Aorta (tissue), 5 donors: Measurements from ENCODE around the gene CCDC28B. TPM values are rescaled to one million over a fixed set of nuclear protein-coding genes. Genes with fewer than 3 reads are reported as not detected.
A peak's percentile ranks its signal among the peaks of the same experiment; 100 is the strongest.

Source experiments
- ATAC-seq: fragments of 200-7000 bp; cut with Tn5 transposase; one replicate; pipeline ENCODE4 v1.9.1; 2022; ENCODE audit warnings: moderate library complexity; ENCODE audit not compliant: low FRiP score
- DNase-seq, 2 donors: peaks; one replicate each; pipeline ENCODE4 v3.0.0-alpha.2; 2020
- H3K27ac ChIP-seq, 2 donors: one replicate each; pipeline ENCODE4 v1.5.1; 2013; ENCODE audit warnings: low read length in 2 of 2, mild to moderate bottlenecking in 2 of 2, moderate library complexity in 2 of 2, control low read depth in 1 of 2, inconsistent platforms in 1 of 2, low read depth in 1 of 2
- H3K27me3 ChIP-seq, 2 donors: one replicate each; pipeline ENCODE4 v1.6.1; 2013; ENCODE audit warnings: control low read depth in 1 of 2, low read length in 1 of 2, mild to moderate bottlenecking in 1 of 2, moderate library complexity in 1 of 2; ENCODE audit not compliant: insufficient read depth in 2 of 2, control insufficient read depth in 1 of 2
- H3K36me3 ChIP-seq, 2 donors: one replicate each; pipeline ENCODE4 v1.6.1; 2013; ENCODE audit warnings: control low read depth in 1 of 2, low read length in 1 of 2, mild to moderate bottlenecking in 1 of 2; ENCODE audit not compliant: insufficient read depth in 2 of 2, control insufficient read depth in 1 of 2
- H3K4me1 ChIP-seq, 2 donors: one replicate each; pipeline ENCODE4 v1.6.1; 2013; ENCODE audit warnings: low read length in 2 of 2, control low read depth in 1 of 2, mild to moderate bottlenecking in 1 of 2, moderate library complexity in 1 of 2; ENCODE audit not compliant: insufficient read depth in 2 of 2, control insufficient read depth in 1 of 2
- H3K4me3 ChIP-seq, 2 donors: one replicate each; pipeline ENCODE4 v1.5.1; 2013; ENCODE audit warnings: low read length in 2 of 2, control low read depth in 1 of 2, mild to moderate bottlenecking in 1 of 2
- H3K9me3 ChIP-seq: one replicate; pipeline ENCODE4 v1.6.1; 2013; ENCODE audit warnings: mild to moderate bottlenecking, low read length; ENCODE audit not compliant: control insufficient read depth
- WGBS, 2 donors: extraction: QIAGEN DNeasy Blood & Tissue Kit; methylation state at CpG; one replicate each; pipeline ENCODE4 v1.1.7; 2013; 5-methylcytosine and 5-hydroxymethylcytosine counted together
- intact Hi-C, 2 donors: fragments of 100-400 bp; cut with DNase I; formaldehyde crosslinking; loops; one replicate each; pipeline versions ENCODE4 v1.14.2 to v1.15.0; 2022
- polyA plus RNA-seq, 2 donors: library from polyadenylated mRNA; stranded (reverse); fragments of 200-250 nt; gene quantifications; one replicate each; pipeline ENCODE4 v1.2.3, GENCODE V29; 2013
- total RNA-seq, 2 donors: library from RNA; stranded (reverse); fragmentation: NEBNext Ultra II Directional; extraction: Animal tissue kit (Norgen Biotek cat#: 25700); gene quantifications; one replicate each; pipeline ENCODE4 v1.2.1, GENCODE V29; 2021
- donor health status: healthy with polysubstance abuse.
- donor health status: Bipolar disorder and iron deficiency.
- donor health status: DM: no; HTN: no; CAD: no.
- donor health status: DM: no; HTN: no; CAD: no.
- donor health status: DM: yes; HTN: yes; CAD: no.

CCDC28B gene
- total and polyA plus RNA-seq, 4 donors, result 2.8 to 10.5 (median 6.0) TPM

DNA sequence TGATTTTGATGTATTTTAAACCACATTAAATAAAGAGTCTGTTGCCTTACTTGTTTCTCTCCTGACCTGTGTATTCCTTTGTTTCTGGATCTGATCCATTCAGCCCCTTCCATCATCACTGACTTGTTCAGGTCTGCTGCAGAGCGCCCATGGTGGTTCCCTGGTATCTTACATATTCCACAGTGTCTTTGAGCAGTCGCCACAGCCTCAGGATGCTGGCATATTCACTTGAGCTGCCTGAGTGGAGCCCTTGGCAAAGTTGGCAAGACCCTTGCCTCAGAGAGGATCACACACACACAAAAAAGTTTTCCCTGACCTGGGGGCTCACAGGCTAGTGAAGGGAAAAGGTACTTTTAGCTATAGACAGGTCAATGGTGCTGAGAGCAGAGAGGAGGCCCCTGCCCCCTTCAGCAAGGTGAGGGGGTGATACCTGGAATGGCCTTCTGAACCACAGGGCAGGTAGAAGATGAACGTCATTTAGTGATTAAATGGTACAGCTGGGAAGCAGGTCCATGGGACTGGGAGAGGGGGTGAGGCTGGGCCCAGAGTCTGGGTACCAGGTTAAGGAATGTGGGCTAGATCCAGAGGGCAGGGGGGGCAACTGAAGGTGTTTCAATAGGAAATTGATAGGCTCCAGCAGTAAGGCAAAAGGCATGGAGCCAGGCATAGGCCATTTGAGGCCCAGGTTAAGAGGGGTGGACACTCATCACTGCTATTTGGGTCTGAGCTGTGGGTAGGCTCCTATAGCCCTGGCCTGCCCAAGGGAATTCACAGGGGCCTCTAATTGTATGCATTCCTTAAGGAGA, 2.0 kb upstream of the CCDC28B start:
- 62 to 77% methylated on average over 3 of the region's 3 CpGs for WGBS, 2 donors
- Histone ChIP-seq H3K4me1 (no peaks in the 10 kb centered on the region), H3K4me3 (no peak overlapping the region), H3K27ac (no peak overlapping the region), H3K36me3 (peaks cover 4 to 10% of the 10 kb centered on the region in 2 donors), H3K9me3 (no peaks in the 10 kb centered on the region), H3K27me3 (no peaks in the 10 kb centered on the region)
- ATAC-seq (no peak), DNase-seq (no peak)
- intact Hi-C loops, result no loop called here

DNA sequence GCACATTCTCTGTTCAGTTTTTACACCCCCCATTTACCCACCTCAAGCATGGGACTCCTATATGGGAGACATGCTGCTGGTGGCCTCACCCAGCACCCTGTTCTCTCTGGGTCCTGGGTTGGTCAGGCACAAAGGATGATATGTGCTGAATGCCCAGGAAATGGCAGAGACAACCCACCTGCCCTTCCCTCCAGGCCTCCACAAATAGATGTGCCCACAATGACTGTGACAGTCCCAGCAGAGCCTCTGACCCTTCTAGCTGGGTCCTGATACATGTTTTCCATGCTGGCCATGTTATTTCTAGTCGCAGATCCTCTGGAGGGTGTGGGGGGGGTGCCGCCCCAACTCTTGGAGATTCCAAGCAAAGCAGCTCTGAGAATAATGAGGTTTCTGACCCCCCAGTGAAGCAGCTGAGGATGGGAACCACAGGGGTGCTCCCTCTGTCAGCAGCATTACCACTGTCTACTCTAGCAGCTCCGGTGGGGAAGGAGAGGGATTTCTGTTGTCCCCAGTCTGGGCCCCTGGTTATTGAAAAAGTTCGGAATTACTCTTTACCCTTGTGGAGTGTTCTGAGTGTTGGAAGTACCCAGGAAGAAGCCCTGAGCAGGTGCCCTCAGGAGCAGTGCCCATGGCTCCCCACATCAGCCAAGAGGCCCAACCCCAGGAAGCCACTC, 1.2 kb upstream of the CCDC28B start:
- no peak for ATAC-seq
- 51% methylated on average over 4 of the region's 4 CpGs for WGBS, 2 donors
- no peaks in the 10 kb centered on the region for H3K27me3 ChIP-seq
- no peak for DNase-seq
- H3K4me1 ChIP-seq, result no peaks in the 10 kb centered on the region
- intact Hi-C loops, result no loop called here
- H3K27ac ChIP-seq, result no peak overlapping the region
- H3K36me3 ChIP-seq, result peaks cover 4 to 8% of the 10 kb centered on the region in 2 donors
- H3K9me3 ChIP-seq, result no peaks in the 10 kb centered on the region
- H3K4me3 ChIP-seq, result no peak overlapping the region

DNA sequence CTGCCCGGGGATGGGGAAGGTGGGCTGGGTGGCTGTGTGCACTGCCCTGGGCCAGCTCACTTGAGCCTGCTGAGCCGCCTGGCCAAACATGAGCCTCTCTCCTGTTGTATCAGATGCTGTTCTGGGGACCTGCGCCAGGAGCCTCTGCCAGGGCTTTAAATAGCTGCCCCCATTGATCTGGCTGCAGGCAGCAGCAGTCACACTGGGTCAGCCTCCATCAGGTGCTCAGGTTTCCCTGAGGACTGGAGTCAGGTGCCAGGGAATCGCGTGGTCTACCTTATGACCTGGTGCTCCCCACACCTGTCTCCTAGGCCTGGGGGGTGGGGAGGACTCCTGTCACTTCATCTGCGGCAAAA, 700 bp upstream of the CCDC28B start:
- Histone ChIP-seq H3K27me3 (no peaks in the 10 kb centered on the region), H3K9me3 (no peaks in the 10 kb centered on the region), H3K27ac (no peak overlapping the region), H3K36me3 (peaks cover 4 to 8% of the 10 kb centered on the region in 2 donors), H3K4me3 (no peak overlapping the region), H3K4me1 (no peaks in the 10 kb centered on the region)
- WGBS, 2 donors, result 13 to 18% methylated on average over 6 of the region's 6 CpGs
- peak in 1 of 2 donors; percentile 61 for DNase-seq
- intact Hi-C loops, result no loop called here
- no peak for ATAC-seq

DNA sequence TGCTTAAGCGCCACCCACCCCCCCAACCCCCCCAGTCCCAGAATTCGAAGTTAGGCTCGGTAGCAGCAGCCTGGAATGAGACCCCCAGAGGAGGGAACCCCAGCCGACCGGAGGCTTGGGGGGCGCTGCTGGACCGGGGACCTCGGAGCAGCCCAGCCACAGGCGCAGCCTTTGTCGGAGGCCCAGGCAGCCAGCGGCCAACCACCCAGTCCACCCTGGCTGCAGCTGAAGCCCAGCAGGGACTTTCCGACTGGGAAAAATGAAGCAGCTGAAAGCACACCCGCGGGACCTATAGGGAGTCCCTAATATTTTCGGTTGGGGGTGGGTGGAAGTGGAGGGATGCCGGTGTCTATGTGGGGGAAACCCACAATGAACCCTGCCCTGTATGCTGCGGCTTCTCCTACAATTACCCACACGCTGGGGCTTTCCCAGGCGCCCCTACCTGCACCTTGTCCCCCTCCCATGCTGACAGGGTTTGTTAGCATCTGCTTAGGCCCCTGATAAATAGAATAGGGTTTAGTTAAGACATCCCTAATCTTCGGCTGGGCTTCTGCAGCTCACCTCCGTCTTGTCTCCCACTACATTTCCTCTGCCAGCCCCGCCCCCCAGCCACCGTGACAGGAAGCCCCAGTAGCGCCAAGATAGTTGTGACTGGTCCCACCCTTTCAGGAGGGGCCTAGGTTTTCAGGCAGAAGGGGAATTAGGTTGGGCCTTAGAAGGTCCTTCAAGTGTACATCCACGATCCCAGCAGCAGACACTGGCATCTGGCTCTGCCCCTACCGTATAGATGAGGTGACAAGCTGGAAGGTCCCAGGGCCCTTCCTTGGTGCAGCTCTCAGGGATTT, 838 bp downstream of the CCDC28B start:
- intact Hi-C loops, result no loop called here
- Histone ChIP-seq H3K4me1 (no peaks in the 10 kb centered on the region), H3K27ac (no peak overlapping the region), H3K27me3 (no peaks in the 10 kb centered on the region), H3K9me3 (no peaks in the 10 kb centered on the region), H3K4me3 (peak overlapping the region; percentile 31 to 56), H3K36me3 (peaks cover 0 to 2% of the 10 kb centered on the region in 2 donors)
- 2 to 3% methylated on average over 26 of the region's 26 CpGs for WGBS, 2 donors
- ATAC-seq (peak; percentile 74), DNase-seq (peak; percentile 83 to 89)

DNA sequence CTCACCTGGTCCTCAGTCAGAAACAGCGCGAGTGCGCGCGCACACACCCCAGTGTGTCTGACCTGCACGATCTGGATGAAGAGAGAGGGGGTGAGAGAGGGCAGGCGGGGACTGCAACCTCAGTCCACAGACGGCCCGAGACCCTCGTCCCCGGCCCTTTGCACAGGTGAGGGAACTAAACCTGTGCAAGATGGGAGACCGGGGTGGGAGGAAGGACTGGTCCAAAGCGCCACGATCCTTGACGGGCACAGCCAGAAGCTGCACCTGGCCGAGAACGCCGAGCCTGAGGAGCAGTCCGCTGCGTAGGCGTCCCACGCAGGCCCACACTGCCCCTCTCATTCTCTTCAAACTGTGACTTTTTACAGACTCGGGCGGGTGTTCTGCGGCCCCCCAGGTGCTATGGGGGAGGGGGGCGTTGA, 4.6 kb downstream of the CCDC28B start:
- Histone ChIP-seq H3K4me1 (no peaks in the 10 kb centered on the region), H3K27ac (no peak overlapping the region)
- 21 to 26% methylated on average over 26 of the region's 26 CpGs for WGBS, 2 donors

DNA sequence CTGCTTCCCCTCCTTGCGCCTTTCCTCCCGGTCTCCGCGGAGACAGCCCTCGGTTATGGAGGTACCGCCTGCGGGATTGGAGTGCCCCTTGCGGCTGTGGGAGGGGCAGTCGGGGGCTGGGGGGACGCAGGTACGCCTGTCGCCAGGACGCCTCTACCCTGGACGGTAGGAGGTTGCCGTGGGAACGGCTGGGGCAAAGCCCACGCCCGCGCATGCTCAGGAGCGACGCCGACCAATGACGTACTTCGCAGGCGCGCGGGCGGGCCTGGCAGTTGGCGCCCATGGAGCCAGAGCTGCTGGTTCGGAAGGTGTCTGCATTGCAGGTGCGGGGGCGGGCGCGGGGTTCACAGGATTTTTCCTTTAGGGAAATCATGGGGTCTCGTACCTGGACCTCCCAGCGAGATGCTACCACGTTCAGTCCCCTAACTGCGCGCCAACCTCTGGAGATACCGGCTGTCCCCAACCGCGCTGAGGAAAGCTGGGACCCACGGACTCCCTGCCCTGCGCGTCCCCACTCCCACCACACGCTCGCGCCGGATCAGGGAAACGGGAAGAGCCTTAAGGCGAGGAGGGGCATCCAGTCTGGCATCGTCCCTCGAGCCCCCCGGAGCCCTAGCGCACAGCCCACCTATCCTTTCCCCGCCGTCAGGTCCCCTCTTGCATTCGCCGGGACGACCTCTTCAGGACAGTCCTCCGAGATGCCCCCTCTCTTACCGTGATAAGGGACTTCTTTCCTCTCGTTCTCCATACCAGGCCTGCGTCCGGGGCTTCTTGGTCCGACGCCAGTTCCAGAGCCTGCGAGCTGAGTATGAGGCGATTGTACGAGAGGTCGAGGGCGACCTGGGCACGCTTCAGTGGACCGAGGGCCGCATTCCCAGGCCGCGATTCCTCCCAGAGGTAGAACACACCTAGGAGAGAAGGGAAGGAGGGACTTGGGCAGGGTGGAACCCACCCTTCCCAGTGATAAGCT, 5.3 kb downstream of the CCDC28B start, which contains the start of gene IQCC:
IQCC (plus strand) TSS at position 271 of the 970 bp plus-strand sequence; CDS start at position 282, 11 bp downstream.
- Histone ChIP-seq H3K4me3 (peak within 1 kb of the TSS; percentile 23 to 36), H3K4me1 (no peaks in the 10 kb centered on the region), H3K27ac (no peak within 1 kb of the TSS), H3K9me3 (no peaks in the 10 kb centered on the region), H3K27me3 (no peaks in the 10 kb centered on the region), H3K36me3 (no peaks in the 10 kb centered on the region)
- WGBS, 2 donors, result 1% methylated on average over 74 to 77 of the region's 77 CpGs
- DNase-seq (peak; percentile 91 to 95), ATAC-seq (peak; percentile 90)
- intact Hi-C loops, result no loop called here

More for the DNA sequence above, 4.6 kb downstream of the CCDC28B start:
- intact Hi-C loops, result no loop called here
- Histone ChIP-seq H3K36me3 (no peaks in the 10 kb centered on the region), H3K27me3 (no peaks in the 10 kb centered on the region), H3K9me3 (no peaks in the 10 kb centered on the region), H3K4me3 (peak overlapping the region; percentile 23 to 36)
- DNase-seq (no peak), ATAC-seq (no peak)

DNA sequence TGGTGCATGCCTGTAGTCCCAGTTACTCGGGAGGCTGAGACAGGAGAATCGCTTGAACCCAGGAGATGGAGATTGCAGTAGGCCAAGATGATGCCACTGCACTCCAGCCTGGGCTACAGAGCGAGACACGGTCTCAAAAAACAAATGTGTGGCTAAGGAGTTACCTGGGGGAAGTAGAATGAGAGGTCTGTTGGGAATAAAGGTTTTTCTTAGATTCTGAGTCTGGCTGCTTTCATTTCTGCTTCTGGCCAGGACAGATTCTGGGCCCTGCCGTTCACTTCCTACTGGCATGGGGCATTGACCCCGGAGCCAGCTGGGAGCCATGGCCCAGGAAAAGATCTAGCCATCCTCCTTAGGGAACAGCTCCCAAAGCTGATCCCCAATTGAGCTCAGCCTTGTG, 8.1 kb downstream of the CCDC28B start:
- WGBS, 2 donors, result 80 to 84% methylated on average over 6 of the region's 6 CpGs
- DNase-seq, result no peak
- Histone ChIP-seq H3K4me1 (no peaks in the 10 kb centered on the region), H3K27me3 (no peaks in the 10 kb centered on the region), H3K36me3 (no peaks in the 10 kb centered on the region), H3K9me3 (no peaks in the 10 kb centered on the region), H3K27ac (no peak overlapping the region), H3K4me3 (no peak overlapping the region)
- intact Hi-C loops, result no loop called here
- no peak for ATAC-seq

DNA sequence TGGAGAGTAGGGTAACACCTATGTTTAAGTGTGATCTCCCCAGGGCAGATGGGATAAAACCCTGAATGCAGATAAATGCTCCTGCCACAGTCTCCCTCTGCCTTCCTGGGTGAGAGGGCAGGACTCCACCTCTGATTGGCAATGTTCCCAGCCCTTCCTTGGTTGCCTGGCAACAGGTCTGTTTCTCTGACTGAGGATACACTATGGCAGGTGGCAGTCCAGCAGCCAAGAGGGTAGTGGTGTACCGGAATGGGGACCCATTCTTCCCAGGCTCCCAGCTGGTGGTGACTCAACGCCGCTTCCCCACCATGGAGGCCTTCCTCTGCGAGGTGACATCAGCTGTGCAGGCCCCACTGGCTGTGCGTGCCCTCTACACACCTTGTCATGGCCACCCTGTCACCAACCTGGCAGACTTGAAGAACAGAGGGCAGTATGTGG, 8.5 kb downstream of the CCDC28B start, which contains the start of gene DCDC2B:
DCDC2B (plus strand) TSS at position 199 of the 438 bp plus-strand sequence; CDS start at position 204, 5 bp downstream.
- Histone ChIP-seq H3K36me3 (no peaks in the 10 kb centered on the region), H3K4me1 (no peaks in the 10 kb centered on the region), H3K27me3 (no peaks in the 10 kb centered on the region), H3K9me3 (no peaks in the 10 kb centered on the region), H3K4me3 (no peak within 1 kb of the TSS), H3K27ac (no peak within 1 kb of the TSS)
- 79 to 83% methylated on average over 5 of the region's 5 CpGs for WGBS, 2 donors
- ATAC-seq (no peak), DNase-seq (no peak)
- intact Hi-C loops, result no loop called here
